COLO829 (cell line): ENCODE data around the gene C19orf53.
"Not testable (repeated sequence)": the region's sequence is repeated elsewhere in the genome, so short reads cannot be mapped to it uniquely, and the experiment has no call there.

Source experiments
- DNase-seq: peaks from one replicate; pipeline ENCODE4 v3.0.0; 2012; ENCODE audit warnings: low spot score

C19orf53 gene

DNA sequence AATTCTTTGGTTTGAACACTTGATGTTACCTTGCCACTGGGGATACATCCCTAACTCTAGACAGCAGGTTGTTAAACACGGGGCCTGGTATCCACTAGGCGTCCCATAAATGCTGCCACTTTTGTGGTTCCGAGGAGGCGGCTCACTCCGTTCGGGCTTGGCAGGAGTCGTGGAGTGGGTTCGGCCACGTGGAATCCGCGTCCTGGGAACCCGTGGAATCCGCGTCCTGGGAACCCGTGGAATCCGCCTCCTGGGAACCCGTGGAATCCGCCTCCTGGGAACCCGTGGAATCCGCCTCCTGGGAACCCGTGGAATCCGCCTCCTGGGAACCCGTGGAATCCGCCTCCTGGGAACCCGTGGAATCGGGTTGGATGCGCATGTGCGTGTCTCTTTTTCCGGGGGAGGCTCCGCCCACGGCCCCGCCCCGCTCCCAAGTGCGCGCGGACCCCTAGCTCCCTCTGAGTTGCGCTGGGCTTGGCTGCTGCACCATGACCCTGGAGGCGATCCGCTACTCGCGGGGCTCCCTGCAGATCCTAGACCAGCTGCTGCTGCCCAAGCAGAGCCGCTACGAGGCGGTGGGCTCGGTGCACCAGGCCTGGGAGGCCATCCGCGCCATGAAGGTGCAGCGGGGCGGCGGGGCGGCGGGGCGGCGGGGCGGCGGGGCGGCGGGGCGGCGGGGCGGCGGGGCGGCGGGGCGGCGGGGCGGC is 10.0 kb upstream of the C19orf53 start, which contains the start of gene MRI1:
Gene MRI1 (plus strand): TSS at position 422 of the 707 bp plus-strand sequence. CDS start 67 bp downstream, at position 489.
- peak; percentile 90 for DNase-seq

GRCh38 chr19:13764821-13765394 is 9.3 kb upstream of the C19orf53 start:
- DNase-seq: no peak

GRCh38 chr19:13765395-13766094 is 8.7 kb upstream of the C19orf53 start:
- no peak for DNase-seq

DNA sequence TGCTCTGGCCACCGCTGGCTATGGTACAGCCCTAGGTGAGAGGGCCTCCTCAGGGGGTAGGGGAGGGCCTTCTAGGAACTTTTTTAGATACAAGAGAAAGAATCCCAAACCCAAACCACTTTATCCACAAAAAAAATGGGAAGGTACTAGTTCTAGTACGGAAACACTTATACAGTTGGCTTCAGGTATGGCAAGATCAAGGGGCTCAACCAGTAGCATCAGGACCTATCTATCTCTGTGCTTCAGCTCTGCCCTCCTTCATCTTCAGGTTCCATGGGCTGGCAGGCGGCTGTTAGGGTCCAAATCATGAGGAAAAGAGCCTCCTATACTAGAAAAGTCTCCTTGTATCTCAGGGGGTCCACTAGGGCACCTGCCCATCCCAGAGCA is 8.2 kb upstream of the C19orf53 start:
- DNase-seq: no peak

GRCh38 chr19:13768510-13768909 is 5.7 kb upstream of the C19orf53 start:
- no peak for DNase-seq

GRCh38 chr19:13770013-13770635 is 4.1 kb upstream of the C19orf53 start:
- no peak for DNase-seq

GRCh38 chr19:13778398-13778797 is 4.1 kb downstream of the C19orf53 start:
- DNase-seq: no peak

DNA sequence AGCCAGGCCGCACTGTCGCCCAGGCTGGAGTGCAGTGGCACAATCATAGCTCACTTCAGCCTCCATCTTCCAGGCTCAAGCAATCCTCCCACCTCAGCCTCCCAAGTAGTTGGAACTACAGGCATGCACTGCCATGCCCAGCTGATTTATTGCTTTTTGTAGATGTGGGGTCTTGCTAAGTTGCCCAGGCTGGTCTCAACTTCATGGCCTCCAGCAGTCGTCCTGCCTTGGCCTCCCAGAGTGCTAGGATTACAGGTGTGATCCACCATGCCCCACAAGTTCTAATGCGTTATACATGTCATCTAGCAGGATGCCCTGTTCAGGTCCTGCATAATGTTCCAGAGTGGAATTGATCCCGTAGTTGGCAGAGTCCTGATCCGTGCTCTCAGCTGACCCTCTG is 4.6 kb downstream of the C19orf53 start:
- no peak for DNase-seq

DNA sequence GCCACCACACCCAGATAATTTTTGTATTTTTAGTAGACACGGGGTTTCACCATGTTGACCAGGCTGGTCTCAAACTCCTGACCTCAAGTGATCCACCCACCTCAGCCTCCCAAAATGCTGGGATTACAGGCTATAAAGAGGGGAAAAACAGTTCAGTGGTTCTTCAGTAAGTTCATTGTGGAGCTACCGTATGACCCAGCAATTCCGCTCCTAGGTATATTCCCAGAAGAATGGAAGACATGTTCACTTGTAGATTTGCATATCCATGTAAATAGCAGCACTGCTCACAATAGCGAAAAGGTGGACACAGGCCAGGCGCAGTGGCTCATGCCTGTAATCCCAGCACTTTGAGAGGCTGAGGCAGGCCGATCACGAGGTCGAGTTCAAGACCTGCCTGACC is 5.5 kb downstream of the C19orf53 start:
- DNase-seq: not testable (repeated sequence)

DNA sequence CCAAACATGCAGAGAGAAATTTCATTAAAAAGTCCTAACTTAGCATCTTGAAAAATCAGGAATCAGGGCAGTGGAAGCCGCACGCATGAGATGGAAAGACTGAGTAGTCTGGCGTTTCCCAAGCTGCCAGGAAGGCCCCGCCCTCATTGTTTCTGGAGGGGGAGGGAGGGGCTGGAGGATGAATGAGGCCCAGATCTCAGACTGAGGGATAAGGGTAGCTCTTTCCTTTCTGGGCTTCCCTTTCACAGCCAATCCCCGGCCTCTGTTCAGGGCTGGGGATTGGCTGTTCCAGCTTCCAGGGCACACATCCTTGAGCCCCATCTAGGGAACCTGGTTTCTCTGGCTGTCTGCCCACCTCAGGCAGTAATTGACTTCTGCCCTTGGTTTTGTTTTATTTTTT is 7.3 kb downstream of the C19orf53 start:
- DNase-seq: peak; percentile 88

GRCh38 chr19:13782537-13782936 is 8.3 kb downstream of the C19orf53 start:
- no peak for DNase-seq

DNA sequence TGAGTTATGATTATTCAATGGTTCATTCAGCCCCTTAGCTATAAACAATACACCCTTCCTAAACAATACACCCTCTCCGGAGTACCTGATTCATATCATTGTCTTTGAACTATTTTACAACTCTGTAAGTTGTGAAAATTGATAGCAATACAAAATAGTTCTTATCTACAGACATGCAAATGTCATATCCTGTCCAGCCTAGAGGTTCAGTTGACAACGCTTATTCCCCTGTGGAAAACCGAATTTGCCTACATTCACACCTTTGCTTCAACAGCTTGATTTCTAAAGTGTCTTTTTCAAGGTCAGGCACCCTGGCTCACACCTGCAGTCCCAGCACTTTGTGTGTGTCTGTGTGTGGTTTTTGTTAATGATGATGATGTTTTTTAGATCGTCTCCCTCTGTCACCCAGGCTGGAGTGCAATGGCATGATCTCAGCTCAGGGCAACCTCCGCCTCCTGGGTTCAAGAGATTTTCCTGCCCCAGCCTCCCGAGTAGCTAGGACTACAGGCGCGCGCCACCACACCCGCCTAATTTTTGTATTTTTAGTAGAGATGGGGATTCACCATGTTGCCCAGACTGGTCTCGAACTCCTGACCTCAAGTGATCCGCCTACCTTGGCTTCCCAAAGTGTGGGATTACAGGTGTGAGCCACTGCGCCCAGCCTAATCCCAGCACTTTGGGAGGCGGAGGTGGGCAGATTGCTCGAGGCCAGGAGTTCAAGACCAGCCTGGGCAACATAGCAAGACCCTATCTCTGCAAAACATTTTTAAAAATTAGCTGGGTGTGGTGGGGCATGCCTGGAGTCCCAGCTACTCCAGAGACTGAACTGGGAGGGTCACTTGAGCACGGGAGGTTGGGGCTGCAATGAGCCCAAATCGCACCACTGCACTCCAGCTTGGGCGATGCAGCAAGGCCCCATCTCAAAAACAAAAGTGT is 9.6 kb downstream of the C19orf53 start:
- DNase-seq: no peak

GRCh38 chr19:13784731-13785452 is 10.6 kb downstream of the C19orf53 start:
- peak; percentile 48 for DNase-seq

DNA sequence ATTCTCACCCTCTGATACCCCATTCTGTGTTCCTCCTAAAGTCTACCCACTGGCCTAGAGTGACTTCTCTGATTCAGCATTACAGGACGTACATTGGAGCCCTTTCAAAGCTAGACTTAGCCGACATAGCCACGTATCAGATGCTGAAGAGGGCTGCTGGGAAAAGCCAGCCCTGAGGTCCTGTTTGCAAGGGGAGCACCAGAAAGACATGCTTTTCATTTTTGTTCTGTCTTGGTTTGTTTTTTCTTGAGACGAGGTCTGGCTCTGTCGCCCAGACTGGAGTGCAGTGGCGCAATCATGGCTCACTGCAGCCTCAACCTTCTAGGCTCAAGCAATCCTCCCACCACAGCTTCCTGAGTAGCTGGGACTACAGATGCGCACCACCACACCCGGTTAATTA is 14.7 kb downstream of the C19orf53 start:
- DNase-seq: no peak

GRCh38 chr19:13790354-13790753 is 16.1 kb downstream of the C19orf53 start:
- DNase-seq: no peak

DNA sequence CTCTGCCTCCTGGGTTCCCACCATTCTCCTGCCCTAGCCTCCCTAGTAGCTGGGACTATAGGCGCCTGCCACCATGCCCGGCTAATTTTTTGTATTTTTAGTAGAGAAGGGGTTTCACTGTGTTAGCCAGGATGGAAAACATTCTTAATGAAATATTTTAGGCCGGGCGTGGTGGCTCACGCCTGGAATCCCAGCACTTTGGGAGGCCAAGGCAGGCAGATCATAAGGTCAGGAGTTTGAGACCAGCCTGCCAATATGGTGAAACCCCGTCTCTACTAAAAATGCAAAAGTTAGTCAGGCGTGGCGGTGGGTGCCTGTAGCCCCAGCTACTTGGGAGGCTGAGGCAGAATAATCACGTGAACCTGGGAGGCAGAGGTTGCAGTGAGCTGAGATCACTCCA is 19.1 kb downstream of the C19orf53 start:
- DNase-seq: not testable (repeated sequence)

- no peak for DNase-seq
These were observed 20.1 kb downstream of the C19orf53 start for GRCh38 chr19:13794398-13794756.

DNA sequence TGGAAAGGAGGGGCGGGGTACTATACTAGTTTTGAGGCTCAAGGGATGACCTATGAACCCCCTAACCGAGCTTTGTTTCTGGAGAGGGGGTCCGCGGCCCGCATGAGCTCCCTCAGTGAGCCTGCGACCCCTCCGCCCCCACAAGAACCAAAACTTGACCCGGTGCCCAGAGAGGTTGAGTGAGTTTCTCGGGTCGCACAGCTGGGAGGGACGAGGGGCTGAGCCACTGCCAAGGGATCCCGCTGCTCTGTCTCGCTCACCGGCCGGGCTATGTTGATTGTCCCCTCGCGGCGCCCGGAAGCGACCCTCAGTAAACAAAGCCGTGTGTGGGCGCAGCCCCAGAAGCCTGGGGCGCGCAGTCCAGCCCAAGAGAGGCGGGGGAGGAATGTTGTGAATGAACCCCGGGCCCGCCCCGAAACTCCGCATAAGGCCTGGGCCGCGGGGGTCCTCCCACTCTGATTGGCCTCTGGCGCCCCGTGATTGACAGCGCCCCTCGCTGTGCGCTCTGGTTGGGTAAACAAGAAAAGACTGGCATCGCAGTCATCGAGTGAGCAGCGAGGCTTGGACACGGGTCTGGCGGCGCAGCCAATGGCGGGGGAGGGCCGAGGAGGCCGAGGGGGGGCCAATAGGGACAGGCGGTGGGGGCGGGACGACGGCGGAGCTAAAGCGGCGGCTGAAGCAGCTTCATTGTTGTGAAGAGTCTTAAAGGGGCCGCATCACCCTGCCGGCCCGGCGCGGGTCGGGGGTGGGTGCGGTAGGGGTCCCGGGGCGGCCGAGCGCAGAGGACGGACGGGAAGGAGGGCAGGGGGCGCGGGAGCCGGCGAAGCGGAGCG is 20.7 kb downstream of the C19orf53 start, which contains the start of gene ZSWIM4:
Gene ZSWIM4 (plus strand): TSS at position 687 of the 833 bp plus-strand sequence. CDS start 206 bp downstream, outside the sequence.
- peak; percentile 94 for DNase-seq

GRCh38 chr19:13795595-13796300 is 21.5 kb downstream of the C19orf53 start:
- no peak for DNase-seq
